Upper lobe of left lung (tissue), 6 donors: Measurements from ENCODE around the gene ADH5. TPM values are rescaled to one million over a fixed set of nuclear protein-coding genes. Genes with fewer than 3 reads are reported as not detected.
A peak's percentile ranks its signal among the peaks of the same experiment; 100 is the strongest.
"Not testable (repeated sequence)": the region's sequence is repeated elsewhere in the genome, so short reads cannot be mapped to it uniquely, and the experiment has no call there.

Source experiments
- ATAC-seq, 2 donors: fragments of 200-7000 bp; cut with Tn5 transposase; one replicate each; pipeline ENCODE4 v1.9.1; 2022; ENCODE audit warnings: mild to moderate bottlenecking in 2 of 2, moderate library complexity in 2 of 2; ENCODE audit not compliant: low FRiP score in 2 of 2
- DNase-seq, 2 donors: peaks; one replicate each; pipeline ENCODE4 v3.0.0-alpha.2; 2019 to 2020
- H3K27ac ChIP-seq, 4 donors: fragments of 200-600 bp; sonication (generic); one replicate each; pipeline ENCODE4 v1.5.1; 2016 to 2019
- H3K27me3 ChIP-seq, 4 donors: fragments of 200-600 bp; sonication (generic); one replicate each; pipeline ENCODE4 v1.5.1; 2017 to 2019
- H3K36me3 ChIP-seq, 4 donors: fragments of 200-600 bp; sonication (generic); one replicate each; pipeline ENCODE4 v1.5.1; 2016 to 2019
- H3K4me1 ChIP-seq, 4 donors: fragments of 200-600 bp; sonication (generic); one replicate each; pipeline ENCODE4 v1.5.1; 2018 to 2019
- H3K4me3 ChIP-seq, 4 donors: fragments of 200-600 bp; sonication (generic); one replicate each; pipeline ENCODE4 v1.5.1; 2017 to 2019; ENCODE audit warnings: mild to moderate bottlenecking in 2 of 4, moderate library complexity in 1 of 4
- H3K9me3 ChIP-seq, 4 donors: fragments of 200-600 bp; sonication (generic); one replicate each; pipeline ENCODE4 v1.5.1; 2018 to 2019
- CTCF ChIP-seq, 6 experiments: fragments of 450-650 bp in 4 of 6; fragments of 200-600 bp in 2 of 6; sonication (generic) in 2 of 6; IDR thresholded peaks; one replicate each; pipeline ENCODE4 v1.5.1; 2016 to 2019; ENCODE audit warnings: antibody characterized with exemption in 6 of 6
- EP300 ChIP-seq, 4 donors: sonication (generic); formaldehyde crosslinking; IDR thresholded peaks; one replicate each; pipeline ENCODE4 v1.5.1; 2017; ENCODE audit warnings: antibody characterized with exemption in 4 of 4, control low read depth in 2 of 4
- POLR2A ChIP-seq, 4 donors: fragments of 450-650 bp; IDR thresholded peaks; one replicate each; pipeline ENCODE4 v1.5.1; 2016 to 2017; ENCODE audit warnings: antibody characterized with exemption in 4 of 4, mild to moderate bottlenecking in 2 of 4
- POLR2AphosphoS5 ChIP-seq, 2 donors: sonication (generic); formaldehyde crosslinking; IDR thresholded peaks; one replicate each; pipeline ENCODE4 v1.5.1; 2017; ENCODE audit warnings: antibody characterized with exemption in 2 of 2
- WGBS, 2 donors: methylation state at CpG; one replicate each; pipeline ENCODE4 v1.1.5; 2017 to 2018; 5-methylcytosine and 5-hydroxymethylcytosine counted together
- total RNA-seq, 6 donors: library from RNA; depleted of rRNA in 4 of 6; stranded (reverse); fragments of >200 nt in 4 of 6; gene quantifications; one replicate each; pipeline versions ENCODE4 v1.1.0 to v1.2.1, GENCODE V29; 2016 to 2021
- donor health status: DM: no; HTN: no; CAD: no; lungs with moderate emphysema.
- donor health status: DM: no; HTN: yes; CAD: no; lungs with severe emphysema.

The ADH5 gene
- total RNA-seq, 6 donors from 2014 or later, result 46.1 to 188 (median 97.6) TPM

GRCh38 chr4:99100876-99101275, 12.3 kb upstream of the ADH5 start:
- no peaks in the 10 kb centered on the region for H3K9me3 ChIP-seq
- H3K27me3 ChIP-seq, result no peaks in the 10 kb centered on the region
- no peak for TF ChIP-seq POLR2A (IDR thresholded peaks at IDR 0.05)
- TF ChIP-seq POLR2AphosphoS5 (IDR thresholded peaks at IDR 0.05), result no peak
- TF ChIP-seq EP300 (IDR thresholded peaks at IDR 0.05), result no peak
- TF ChIP-seq CTCF (IDR thresholded peaks at IDR 0.05), result no peak
- no peak for DNase-seq
- no peak for ATAC-seq
- 94 to 100% methylated on average over 1 of the region's 1 CpG for WGBS, 2 donors
- no peak overlapping the region for H3K4me3 ChIP-seq
- H3K36me3 ChIP-seq, result no peaks in the 10 kb centered on the region
- H3K4me1 ChIP-seq, result no peaks in the 10 kb centered on the region
- H3K27ac ChIP-seq, result no peak overlapping the region

- not testable (repeated sequence) for ATAC-seq, H3K36me3 ChIP-seq, H3K4me1 ChIP-seq, H3K4me3 ChIP-seq, H3K27ac ChIP-seq, H3K9me3 ChIP-seq, DNase-seq, H3K27me3 ChIP-seq
- WGBS, 2 donors, result 70 to 75% methylated on average over 5 of the region's 5 CpGs
Measured at GRCh38 chr4:99099814-99100213, 11.2 kb upstream of the ADH5 start.

GRCh38 chr4:99099311-99099710, 10.7 kb upstream of the ADH5 start:
- H3K27ac ChIP-seq, result no peak overlapping the region
- no peaks in the 10 kb centered on the region for H3K27me3 ChIP-seq
- no peaks in the 10 kb centered on the region for H3K9me3 ChIP-seq
- H3K36me3 ChIP-seq, result no peaks in the 10 kb centered on the region
- ATAC-seq (no peak), DNase-seq (no peak)
- no peak overlapping the region for H3K4me3 ChIP-seq
- no peaks in the 10 kb centered on the region for H3K4me1 ChIP-seq
- 88 to 96% methylated on average over 7 to 11 of the region's 12 CpGs for WGBS, 2 donors
- TF ChIP-seq POLR2AphosphoS5 (IDR thresholded peaks at IDR 0.05) (no peak), CTCF (IDR thresholded peaks at IDR 0.05) (no peak), POLR2A (IDR thresholded peaks at IDR 0.05) (no peak), EP300 (IDR thresholded peaks at IDR 0.05) (no peak)

- not testable (repeated sequence) for H3K9me3 ChIP-seq, H3K4me3 ChIP-seq, H3K36me3 ChIP-seq, ATAC-seq, DNase-seq, H3K27me3 ChIP-seq
- WGBS, 2 donors, result 53 to 60% methylated on average over 2 of the region's 2 CpGs
- Histone ChIP-seq H3K27ac (peak overlapping the region in 2 of 4 donors; percentile 14 to 42), H3K4me1 (peaks cover 14 to 32% (median 19%) of the 10 kb centered on the region in 4 donors)
Measured at GRCh38 chr4:99091841-99092240, 3.3 kb upstream of the ADH5 start.

GRCh38 chr4:99091216-99091575, 2.6 kb upstream of the ADH5 start:
- H3K27me3 ChIP-seq, result no peaks in the 10 kb centered on the region
- DNase-seq (no peak), ATAC-seq (no peak)
- peaks cover 14 to 39% (median 25%) of the 10 kb centered on the region in 4 donors for H3K4me1 ChIP-seq
- H3K4me3 ChIP-seq, result peak overlapping the region in 1 of 4 donors; percentile 91
- H3K9me3 ChIP-seq, result no peaks in the 10 kb centered on the region
- no peaks in the 10 kb centered on the region for H3K36me3 ChIP-seq
- 30 to 38% methylated on average over 2 of the region's 2 CpGs for WGBS, 2 donors
- peak overlapping the region in 2 of 4 donors; percentile 57 to 96 for H3K27ac ChIP-seq
- no peak for TF ChIP-seq CTCF (IDR thresholded peaks at IDR 0.05)
- no peak for TF ChIP-seq EP300 (IDR thresholded peaks at IDR 0.05)
- no peak for TF ChIP-seq POLR2A (IDR thresholded peaks at IDR 0.05)
- no peak for TF ChIP-seq POLR2AphosphoS5 (IDR thresholded peaks at IDR 0.05)

GRCh38 chr4:99090481-99091215, 2.1 kb upstream of the ADH5 start:
- H3K36me3 ChIP-seq, result no peaks in the 10 kb centered on the region
- H3K4me3 ChIP-seq, result peak overlapping the region in 3 of 4 donors; percentile 78 to 91 (median 79)
- peak overlapping the region in 3 of 4 donors; percentile 95 to 97 (median 96) for H3K27ac ChIP-seq
- ATAC-seq (no peak), DNase-seq (no peak)
- H3K9me3 ChIP-seq, result no peaks in the 10 kb centered on the region
- H3K27me3 ChIP-seq, result no peaks in the 10 kb centered on the region
- peaks cover 14 to 40% (median 26%) of the 10 kb centered on the region in 4 donors for H3K4me1 ChIP-seq
- TF ChIP-seq CTCF (IDR thresholded peaks at IDR 0.05), result no peak
- no peak for TF ChIP-seq POLR2AphosphoS5 (IDR thresholded peaks at IDR 0.05)
- TF ChIP-seq EP300 (IDR thresholded peaks at IDR 0.05), result no peak
- 33 to 39% methylated on average over 2 of the region's 2 CpGs for WGBS, 2 donors
